ENCODE results near the gene PCNA.
"Not testable (repeated sequence)": the region's sequence is repeated elsewhere in the genome, so short reads cannot be mapped to it uniquely, and the experiment has no call there.

The PCNA gene

DNA sequence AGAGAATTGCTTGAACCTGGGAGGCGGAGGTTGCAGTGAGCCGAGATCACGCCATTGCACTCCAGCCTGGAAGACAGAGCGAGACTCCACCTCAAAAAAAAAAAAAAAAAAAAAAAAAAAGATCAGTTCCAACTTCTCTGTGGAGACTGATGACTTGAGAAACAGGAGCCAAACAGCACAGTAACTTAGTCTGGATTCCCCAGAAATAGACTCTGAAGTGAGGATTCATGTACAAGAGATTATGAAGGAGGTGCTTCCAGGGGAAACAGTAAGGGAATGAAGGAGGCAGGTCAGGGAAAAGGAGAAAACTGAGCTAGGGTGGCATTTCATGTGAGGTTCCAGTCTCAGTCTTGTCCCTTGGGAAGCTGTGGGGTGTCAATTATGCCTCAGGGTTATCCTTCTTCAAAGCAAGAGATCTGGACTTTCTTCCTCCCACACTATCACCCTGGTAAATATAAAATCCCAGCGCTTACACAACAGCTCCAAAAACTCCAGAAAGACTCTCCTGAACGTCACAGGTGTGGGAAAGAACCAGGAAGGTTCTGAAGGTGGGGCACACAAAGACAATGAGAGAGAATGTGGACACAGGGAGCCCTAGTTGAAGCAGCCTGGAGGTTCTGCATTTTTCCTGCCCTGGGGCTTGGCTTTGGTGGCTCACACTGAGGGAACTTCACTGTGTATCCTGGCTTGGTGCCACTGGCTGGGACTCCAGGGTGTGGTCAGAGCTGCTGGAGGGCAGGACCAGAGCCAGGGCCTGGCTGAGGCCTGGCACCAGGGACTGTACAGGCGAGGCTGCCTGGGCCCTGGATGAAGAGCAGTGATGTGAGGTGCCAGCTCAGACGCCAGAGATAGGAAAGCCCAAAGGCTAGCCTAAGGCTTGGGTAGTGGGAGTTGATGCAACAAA lies 46.8 kb downstream of the PCNA start:
- H3K4me3 ChIP-seq (ENCODE audit: low read length) = no peak overlapping the region
- TF ChIP-seq CTCF (conservative IDR thresholded peaks at IDR 0.05; ENCODE audit: low read length) = no peak
- peak; percentile 84 for DNase-seq (ENCODE audit: low read depth)

DNA sequence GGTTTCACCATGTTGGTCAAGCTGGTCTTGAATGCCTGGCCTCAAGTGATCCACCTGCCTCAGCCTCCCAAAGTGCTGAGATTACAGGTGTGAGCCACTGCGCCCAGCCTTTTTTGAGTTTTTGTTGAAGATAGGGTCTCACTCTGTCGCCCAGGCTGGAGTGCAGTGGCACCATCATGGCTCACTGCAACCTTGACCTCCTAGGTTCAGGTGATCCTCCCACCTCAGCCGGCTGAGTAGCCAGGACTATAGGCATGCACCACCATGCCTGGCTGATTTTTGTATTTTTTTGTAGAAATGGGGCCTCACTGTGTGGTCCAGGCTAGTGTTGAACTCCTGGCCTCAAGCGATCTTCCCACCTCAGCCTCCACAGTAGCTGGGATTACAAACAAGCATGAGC lies 47.8 kb downstream of the PCNA start:
- not testable (repeated sequence) for H3K4me3 ChIP-seq (ENCODE audit: low read length)

DNA sequence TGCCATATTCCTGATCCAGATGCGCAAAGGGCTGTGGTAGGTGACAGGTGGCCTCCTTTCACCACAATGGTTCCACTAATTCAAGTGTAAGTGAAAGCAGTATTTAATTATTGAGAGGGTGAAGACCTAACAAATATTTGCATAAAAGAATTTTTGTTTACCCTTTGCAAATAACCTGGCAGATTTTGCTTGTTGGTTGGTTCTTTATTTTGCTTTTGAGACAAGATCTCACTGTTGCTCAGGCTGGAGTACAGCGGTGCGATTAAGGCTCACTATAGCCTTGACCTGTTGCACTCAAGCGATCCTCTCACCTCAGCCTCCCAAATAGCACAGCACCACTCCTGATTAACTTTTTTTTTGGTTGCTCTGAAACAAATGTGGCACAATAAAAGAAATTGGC lies 49.2 kb downstream of the PCNA start:
- no peak for TF ChIP-seq CTCF (conservative IDR thresholded peaks at IDR 0.05; ENCODE audit: low read length)
- DNase-seq (ENCODE audit: low read depth) = no peak
- no peak overlapping the region for H3K4me3 ChIP-seq (ENCODE audit: low read length)

More for the DNA sequence above, 47.8 kb downstream of the PCNA start:
- not testable (repeated sequence) for DNase-seq (ENCODE audit: low read depth)

- no peak overlapping the region for H3K4me3 ChIP-seq (ENCODE audit: low read length)
- no peak for TF ChIP-seq CTCF (conservative IDR thresholded peaks at IDR 0.05; ENCODE audit: low read length)
- DNase-seq (ENCODE audit: low read depth) = no peak
Observed at GRCh38 chr20:5070081-5070480, 49.7 kb downstream of the PCNA start.

DNA sequence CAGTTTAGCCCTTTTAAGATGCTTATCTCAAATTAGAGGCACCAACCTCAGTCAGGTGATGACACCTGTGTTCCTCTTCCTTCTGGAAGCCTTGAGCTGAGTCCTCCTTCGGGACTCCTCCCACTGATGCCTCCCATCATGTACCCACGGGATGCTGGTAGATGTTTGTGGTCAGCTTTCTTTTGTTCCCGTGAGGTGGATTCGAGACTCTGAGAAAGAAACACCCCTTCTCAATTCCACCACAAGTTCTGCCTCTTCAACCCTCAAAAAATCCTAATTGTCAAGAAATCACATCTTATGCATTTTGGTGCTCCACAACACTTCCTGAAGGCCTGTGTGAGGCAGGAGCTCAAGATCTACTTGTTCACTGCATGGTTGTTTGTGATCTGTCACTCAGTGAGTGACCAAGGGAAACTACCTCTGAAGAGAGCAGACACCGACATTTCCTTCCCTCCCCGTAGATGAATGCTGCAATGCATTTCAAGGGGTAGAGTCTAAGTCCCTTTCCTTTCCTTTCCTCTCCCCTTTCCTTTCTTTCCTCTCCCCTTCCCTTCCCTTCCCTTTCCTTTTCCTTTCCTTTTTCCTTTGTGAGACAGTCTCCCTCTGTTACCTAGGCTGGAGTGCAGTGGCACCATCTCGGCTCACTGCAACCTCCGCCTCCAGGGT lies 50.5 kb downstream of the PCNA start:
- TF ChIP-seq CTCF (conservative IDR thresholded peaks at IDR 0.05; ENCODE audit: low read length) = no peak
- no peak overlapping the region for H3K4me3 ChIP-seq (ENCODE audit: low read length)
- DNase-seq (ENCODE audit: low read depth) = no peak

DNA sequence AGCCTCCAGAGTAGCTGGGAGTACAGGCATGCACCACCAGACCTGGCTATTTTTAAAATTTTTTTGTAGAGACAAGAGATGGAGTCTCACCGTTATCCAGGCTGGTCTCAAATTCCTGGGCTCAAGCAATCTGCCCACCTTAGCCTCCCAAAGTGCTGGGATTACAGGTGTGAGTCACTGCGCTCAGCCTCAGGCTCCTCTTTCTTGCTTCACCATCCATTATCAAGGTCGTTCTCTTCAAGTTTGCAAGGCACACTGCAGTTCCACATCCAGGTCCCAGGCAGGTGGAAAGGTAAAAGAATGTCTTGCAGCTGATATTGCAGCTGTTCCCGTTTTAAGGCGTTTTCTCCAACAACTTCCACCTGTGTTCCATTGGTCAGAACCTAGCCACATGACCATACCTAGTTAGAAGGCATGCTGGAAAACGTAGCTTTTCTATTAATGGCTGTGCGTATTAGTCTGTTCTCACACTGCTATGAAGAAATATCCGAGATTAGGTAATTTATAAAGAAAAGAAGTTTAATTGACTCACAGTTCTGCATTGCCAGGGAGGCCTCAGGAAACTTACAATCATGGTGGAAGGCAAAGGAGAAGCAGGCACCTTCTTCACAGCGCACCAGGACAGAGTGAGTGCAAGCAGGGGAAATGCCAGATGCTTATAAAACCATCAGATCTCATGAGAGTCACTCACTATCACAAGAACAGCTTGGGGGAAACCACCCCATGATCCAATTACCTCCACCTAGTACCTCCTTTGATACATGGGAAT lies 51.7 kb downstream of the PCNA start:
- DNase-seq (ENCODE audit: low read depth) = no peak

More for the DNA sequence above, 51.7 kb downstream of the PCNA start:
- H3K4me3 ChIP-seq (ENCODE audit: low read length) = no peak overlapping the region
- TF ChIP-seq CTCF (conservative IDR thresholded peaks at IDR 0.05; ENCODE audit: low read length) = no peak

Data from AG10803 (cell line).